ENCODE measurements around the gene CPEB2. TPM values are rescaled to one million over a fixed set of nuclear protein-coding genes. Genes with fewer than 3 reads are reported as not detected.

Gene CPEB2
- total and polyA plus RNA-seq, 12 donors: 3.2 to 15.8 (median 8.7) TPM

DNA sequence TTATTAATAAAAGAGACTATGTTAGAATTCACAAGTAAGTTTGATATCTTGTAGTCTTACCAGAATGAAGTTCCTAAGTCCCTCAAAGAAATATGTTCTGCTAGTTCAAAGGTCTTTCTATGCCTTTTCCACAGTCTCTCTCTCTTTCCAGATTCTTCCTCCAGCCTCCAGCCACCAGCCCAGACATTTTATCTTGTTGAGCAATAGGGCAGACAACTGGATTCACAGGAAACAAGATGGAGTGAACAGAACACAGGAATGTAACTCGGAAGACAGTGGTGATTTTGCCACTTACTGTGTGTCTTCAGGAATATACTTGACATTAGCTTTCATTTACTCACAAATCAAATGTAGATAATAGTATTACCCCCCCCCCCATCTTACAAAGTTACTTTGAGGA is 17.1 kb upstream of the CPEB2 start:
- no peaks in the 10 kb centered on the region for H3K4me1 ChIP-seq (replicated peaks in 1 of 2)
- H3K9me3 ChIP-seq (replicated peaks in 1 of 3): no peaks in the 10 kb centered on the region
- 82 to 100% (median 87%) methylated on average over 1 of the region's 1 CpG for WGBS, 4 donors
- H3K36me3 ChIP-seq (replicated peaks in 1 of 2): no peaks in the 10 kb centered on the region
- no peak overlapping the region for H3K27ac ChIP-seq
- no peak for DNase-seq
- TF ChIP-seq POLR2A (IDR thresholded peaks at IDR 0.05): no peak
- TF ChIP-seq, protein P1, sequence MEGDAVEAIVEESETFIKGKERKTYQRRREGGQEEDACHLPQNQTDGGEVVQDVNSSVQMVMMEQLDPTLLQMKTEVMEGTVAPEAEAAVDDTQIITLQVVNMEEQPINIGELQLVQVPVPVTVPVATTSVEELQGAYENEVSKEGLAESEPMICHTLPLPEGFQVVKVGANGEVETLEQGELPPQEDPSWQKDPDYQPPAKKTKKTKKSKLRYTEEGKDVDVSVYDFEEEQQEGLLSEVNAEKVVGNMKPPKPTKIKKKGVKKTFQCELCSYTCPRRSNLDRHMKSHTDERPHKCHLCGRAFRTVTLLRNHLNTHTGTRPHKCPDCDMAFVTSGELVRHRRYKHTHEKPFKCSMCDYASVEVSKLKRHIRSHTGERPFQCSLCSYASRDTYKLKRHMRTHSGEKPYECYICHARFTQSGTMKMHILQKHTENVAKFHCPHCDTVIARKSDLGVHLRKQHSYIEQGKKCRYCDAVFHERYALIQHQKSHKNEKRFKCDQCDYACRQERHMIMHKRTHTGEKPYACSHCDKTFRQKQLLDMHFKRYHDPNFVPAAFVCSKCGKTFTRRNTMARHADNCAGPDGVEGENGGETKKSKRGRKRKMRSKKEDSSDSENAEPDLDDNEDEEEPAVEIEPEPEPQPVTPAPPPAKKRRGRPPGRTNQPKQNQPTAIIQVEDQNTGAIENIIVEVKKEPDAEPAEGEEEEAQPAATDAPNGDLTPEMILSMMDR (IDR thresholded peaks at IDR 0.05): no peak
- intact Hi-C loops (cut with DNase I): no loop called here
- no peaks in the 10 kb centered on the region for H3K27me3 ChIP-seq
- no peak overlapping the region for H3K4me3 ChIP-seq

GRCh38 chr4:14985843-14986242 is 16.4 kb upstream of the CPEB2 start:
- Histone ChIP-seq H3K27ac (no peak overlapping the region), H3K4me1 (replicated peaks in 1 of 2) (no peaks in the 10 kb centered on the region), H3K27me3 (no peaks in the 10 kb centered on the region), H3K9me3 (replicated peaks in 1 of 3) (no peaks in the 10 kb centered on the region), H3K4me3 (no peak overlapping the region), H3K36me3 (replicated peaks in 1 of 2) (no peaks in the 10 kb centered on the region)
- DNase-seq: no peak
- TF ChIP-seq POLR2A (IDR thresholded peaks at IDR 0.05): no peak
- TF ChIP-seq, protein P1 (IDR thresholded peaks at IDR 0.05): no peak
- 89 to 100% (median 91%) methylated on average over 1 of the region's 1 CpG for WGBS, 4 donors
- intact Hi-C loops (cut with DNase I): no loop called here

DNA sequence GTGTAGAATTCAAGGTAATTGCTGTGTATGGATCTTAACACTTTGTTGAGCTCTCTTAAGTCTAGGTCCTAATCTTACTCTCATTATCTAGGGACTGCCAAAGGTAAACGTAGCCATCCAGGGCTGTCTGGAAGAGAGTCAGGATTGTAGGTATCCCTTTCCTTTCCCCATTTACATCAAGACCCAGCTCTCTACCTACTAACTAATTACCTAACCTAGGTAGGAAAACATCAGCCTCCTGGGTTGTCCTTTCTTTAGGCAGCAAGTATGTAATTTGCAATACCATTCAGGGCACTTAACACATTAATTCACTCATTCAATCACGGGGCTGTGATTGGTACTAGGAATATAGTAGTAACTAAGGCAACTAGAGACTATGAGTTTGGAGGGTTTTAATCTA is 15.2 kb upstream of the CPEB2 start:
- Histone ChIP-seq H3K27ac (no peak overlapping the region), H3K27me3 (no peaks in the 10 kb centered on the region), H3K4me1 (replicated peaks in 1 of 2) (no peaks in the 10 kb centered on the region), H3K9me3 (replicated peaks in 1 of 3) (no peaks in the 10 kb centered on the region), H3K4me3 (no peak overlapping the region), H3K36me3 (replicated peaks in 1 of 2) (no peaks in the 10 kb centered on the region)
- WGBS, 4 donors: 53 to 71% (median 59%) methylated on average over 2 of the region's 2 CpGs
- DNase-seq: no peak
- no peak for TF ChIP-seq POLR2A (IDR thresholded peaks at IDR 0.05)
- TF ChIP-seq, protein P1 (IDR thresholded peaks at IDR 0.05): no peak
- intact Hi-C loops (cut with DNase I): no loop called here

GRCh38 chr4:14990484-14990883 is 11.8 kb upstream of the CPEB2 start:
- no peaks in the 10 kb centered on the region for H3K9me3 ChIP-seq (replicated peaks in 1 of 3)

More at GRCh38 chr4:14990484-14990883, 11.8 kb upstream of the CPEB2 start:
- no peak for DNase-seq
- 60 to 100% (median 85%) methylated on average over 1 of the region's 1 CpG for WGBS, 4 donors
- no peaks in the 10 kb centered on the region for H3K4me1 ChIP-seq (replicated peaks in 1 of 2)
- intact Hi-C loops (cut with DNase I): loop anchor here in 1 of 2 donors (10.0 kb wide), 1 partner anchor 126 kb away; no protein-coding TSS in a partner anchor
- H3K36me3 ChIP-seq (replicated peaks in 1 of 2): no peaks in the 10 kb centered on the region
- no peak overlapping the region for H3K27ac ChIP-seq
- H3K27me3 ChIP-seq: no peaks in the 10 kb centered on the region
- no peak overlapping the region for H3K4me3 ChIP-seq
- TF ChIP-seq, protein P1 (IDR thresholded peaks at IDR 0.05): no peak
- no peak for TF ChIP-seq POLR2A (IDR thresholded peaks at IDR 0.05)

All from adrenal gland (tissue), 12 donors.